Measurements from ENCODE around the gene OOSP2.

DNA sequence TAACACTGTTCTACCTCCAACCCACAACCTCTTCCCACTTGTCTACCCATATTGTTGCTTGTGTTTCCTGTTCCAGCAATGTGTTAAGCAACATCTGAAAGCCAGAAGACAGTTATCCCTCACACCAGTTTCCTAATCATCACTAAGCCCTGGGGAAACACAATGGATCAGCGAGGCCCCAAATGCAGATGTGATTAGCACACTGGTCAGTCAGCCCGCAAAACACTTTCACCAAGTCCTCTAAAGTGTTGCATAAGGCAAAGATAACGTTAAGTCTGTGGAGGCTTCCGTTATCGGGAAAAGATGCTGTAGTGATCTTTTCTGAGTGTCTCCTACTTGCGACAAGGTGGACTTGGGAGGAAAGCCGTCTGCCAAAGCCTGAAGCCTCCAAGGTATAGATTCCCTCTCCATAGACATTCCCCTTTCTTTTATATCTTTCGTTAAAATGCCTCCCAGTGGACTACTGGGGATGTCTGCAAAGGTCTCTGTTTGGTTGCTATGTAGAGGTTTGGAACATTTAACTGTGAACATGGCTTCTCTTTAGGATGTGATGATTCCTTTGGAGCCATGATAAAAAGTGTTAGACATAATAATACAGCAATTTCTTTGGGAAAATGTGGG, 16.2 kb downstream of the OOSP2 start, which contains the start of gene MS4A3:
- TF ChIP-seq POLR2A (IDR thresholded peaks at IDR 0.05) (no peak), CTCF (IDR thresholded peaks at IDR 0.05) (no peak)

Data from body of pancreas (tissue), 4 donors.